Stimulated activated naive CD8-positive, alpha-beta T cell treated with anti-CD3 and anti-CD28 coated beads, Interleukin-15, amount 100 ng/mL, for 72 hours (primary cell): ENCODE results near the gene CYTH3.
"Not testable (repeated sequence)": the region's sequence is repeated elsewhere in the genome, so short reads cannot be mapped to it uniquely, and the experiment has no call there.

Source experiments
- ATAC-seq: fragments of 150-1000 bp; cut with Tn5 transposase; 2 replicates; pipeline ENCODE4 v1.10.0; 2021; ENCODE audit warnings: mild to moderate bottlenecking, moderate library complexity
- DNase-seq, 2 donors: peaks; one replicate each; pipeline ENCODE4 v3.0.0; 2021 to 2022
- H3K27ac Mint-ChIP-seq, 2 donors: one replicate each; pipeline ENCODE4 v1.8.0; 2022; ENCODE audit warnings: mild to moderate bottlenecking in 2 of 2, mixed read lengths in 2 of 2, moderate library complexity in 2 of 2
- H3K27me3 Mint-ChIP-seq: one replicate; pipeline ENCODE4 v1.8.0; 2022; ENCODE audit warnings: mixed read lengths
- H3K4me1 Mint-ChIP-seq: one replicate; pipeline ENCODE4 v1.8.0; 2022; ENCODE audit warnings: mild to moderate bottlenecking, mixed read lengths
- H3K4me3 Mint-ChIP-seq, 2 donors: one replicate each; pipeline ENCODE4 v1.8.0; 2022; ENCODE audit warnings: mild to moderate bottlenecking in 2 of 2, mixed read lengths in 2 of 2, moderate library complexity in 1 of 2
- H3K9me3 Mint-ChIP-seq, 2 donors: one replicate each; pipeline ENCODE4 v1.8.0; 2022; ENCODE audit warnings: mixed read lengths in 2 of 2

The CYTH3 gene

DNA sequence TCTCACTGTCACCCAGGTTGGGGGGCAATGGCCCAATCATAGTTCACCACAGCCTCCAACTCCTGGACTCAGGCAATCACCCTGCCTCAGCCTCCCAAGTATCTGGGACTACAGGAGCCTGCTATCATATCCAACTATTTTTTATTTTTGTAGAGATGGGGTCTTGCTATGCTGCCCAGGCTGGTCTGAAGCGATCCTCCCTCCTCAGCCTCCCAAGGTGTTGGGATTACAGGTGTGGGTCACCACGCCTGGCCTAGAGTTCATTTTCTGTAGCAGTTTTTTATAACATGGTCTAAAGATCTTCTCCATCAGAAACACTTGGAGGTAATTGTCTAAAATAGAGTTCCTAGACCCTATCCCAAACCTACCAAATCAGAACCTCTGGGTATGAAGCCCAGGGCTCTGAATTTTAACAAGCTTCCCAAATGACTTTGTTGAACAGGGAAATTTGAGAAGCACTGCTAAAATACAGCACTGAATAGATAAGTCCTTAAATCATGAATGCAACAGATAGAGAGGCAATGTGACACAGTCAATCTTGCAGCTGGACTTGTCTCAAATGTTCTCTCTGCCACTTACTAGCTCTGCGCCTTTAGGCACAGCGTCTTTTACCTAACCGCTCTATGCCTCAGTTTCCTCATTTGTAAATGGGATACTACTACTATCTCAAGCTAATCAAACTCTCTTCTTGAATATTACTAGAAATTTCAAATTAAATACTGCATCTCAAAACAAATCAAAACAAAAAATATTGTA, 63.7 kb downstream of the CYTH3 start:
- no peak overlapping the region for H3K27ac Mint-ChIP-seq
- no peaks in the 10 kb centered on the region for H3K4me1 Mint-ChIP-seq
- no peaks in the 10 kb centered on the region for H3K9me3 Mint-ChIP-seq
- H3K4me3 Mint-ChIP-seq: no peak overlapping the region
- DNase-seq (no peak), ATAC-seq (no peak)
- H3K27me3 Mint-ChIP-seq: peaks cover 18% of the 10 kb centered on the region

DNA sequence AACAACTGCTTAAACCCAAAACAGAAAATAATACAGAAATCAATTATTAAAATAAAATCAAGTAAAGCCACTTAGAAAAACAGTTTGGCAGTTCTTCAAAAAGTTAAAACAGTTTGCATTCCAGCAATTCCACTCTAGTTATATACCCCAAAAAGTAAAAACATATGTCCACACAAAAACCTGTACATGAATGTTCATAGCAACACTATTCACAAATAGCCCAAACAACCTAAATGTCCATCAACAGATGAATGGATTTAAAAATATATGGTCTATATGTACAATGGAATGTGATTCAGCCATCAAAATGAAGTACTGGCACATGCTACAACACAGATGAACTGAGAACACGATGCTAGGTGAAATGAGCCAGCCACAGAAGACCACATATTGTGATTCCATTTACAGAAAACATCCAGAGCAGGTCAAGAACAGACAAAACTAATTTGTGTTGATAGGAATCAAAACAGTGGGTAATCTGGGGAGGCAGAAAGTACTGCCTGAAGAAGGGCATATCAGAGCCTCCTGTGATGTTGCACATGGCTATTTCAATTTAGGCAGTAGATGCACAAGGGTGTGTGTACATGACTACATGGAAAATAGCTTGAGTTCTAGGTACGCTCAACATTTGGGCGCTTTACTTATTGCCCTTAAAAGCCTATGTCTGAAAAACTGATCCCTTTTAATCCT, 66.3 kb downstream of the CYTH3 start:
- ATAC-seq (no peak), DNase-seq (no peak)
- Mint-ChIP-seq H3K4me1 (no peaks in the 10 kb centered on the region), H3K27ac (no peak overlapping the region), H3K4me3 (no peak overlapping the region), H3K9me3 (no peaks in the 10 kb centered on the region), H3K27me3 (peaks cover 5% of the 10 kb centered on the region)

DNA sequence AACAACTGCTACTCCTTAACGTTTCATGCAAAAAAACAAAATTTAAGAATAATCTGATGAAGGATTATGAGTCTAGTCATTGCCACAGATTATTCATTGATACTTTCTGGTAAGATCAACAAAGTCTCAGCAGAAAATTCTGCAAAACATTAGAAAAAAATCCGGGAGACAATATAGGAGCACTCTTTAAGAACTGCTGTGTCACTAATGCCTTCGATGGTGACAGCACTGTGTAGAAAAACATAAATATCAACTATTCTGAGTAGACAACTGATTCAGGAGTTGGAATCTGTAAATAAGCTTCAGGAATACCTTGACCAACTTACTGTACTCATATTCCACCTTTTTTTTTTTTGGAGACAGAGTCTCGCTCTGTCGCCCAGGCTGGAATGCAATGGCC, 69.0 kb downstream of the CYTH3 start:
- Mint-ChIP-seq H3K9me3 (no peaks in the 10 kb centered on the region), H3K27me3 (no peaks in the 10 kb centered on the region), H3K4me3 (no peak overlapping the region), H3K4me1 (no peaks in the 10 kb centered on the region), H3K27ac (no peak overlapping the region)
- ATAC-seq: no peak
- DNase-seq: no peak

DNA sequence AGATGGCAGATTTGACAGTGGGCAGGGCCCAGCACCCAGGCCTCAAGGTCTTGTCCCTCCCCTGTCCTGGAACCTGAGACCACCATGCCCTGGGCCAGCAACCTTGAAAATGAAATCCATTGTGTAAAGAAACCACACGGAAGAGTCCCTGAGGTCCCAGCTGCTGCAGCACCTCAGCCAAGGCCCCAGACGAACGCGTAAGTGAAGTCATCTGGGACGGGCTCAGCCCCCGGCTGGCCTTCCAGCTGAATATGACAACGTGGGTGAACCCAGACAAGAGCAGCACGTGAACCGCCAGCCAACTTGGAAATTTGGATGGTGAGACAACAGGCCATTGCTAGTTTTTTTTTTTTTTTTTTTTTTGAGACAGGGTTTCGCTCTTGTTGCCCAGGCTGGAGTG, 70.3 kb downstream of the CYTH3 start:
- Mint-ChIP-seq H3K9me3 (no peaks in the 10 kb centered on the region), H3K27ac (no peak overlapping the region), H3K4me1 (no peaks in the 10 kb centered on the region), H3K4me3 (no peak overlapping the region), H3K27me3 (no peaks in the 10 kb centered on the region)
- DNase-seq: no peak
- no peak for ATAC-seq

DNA sequence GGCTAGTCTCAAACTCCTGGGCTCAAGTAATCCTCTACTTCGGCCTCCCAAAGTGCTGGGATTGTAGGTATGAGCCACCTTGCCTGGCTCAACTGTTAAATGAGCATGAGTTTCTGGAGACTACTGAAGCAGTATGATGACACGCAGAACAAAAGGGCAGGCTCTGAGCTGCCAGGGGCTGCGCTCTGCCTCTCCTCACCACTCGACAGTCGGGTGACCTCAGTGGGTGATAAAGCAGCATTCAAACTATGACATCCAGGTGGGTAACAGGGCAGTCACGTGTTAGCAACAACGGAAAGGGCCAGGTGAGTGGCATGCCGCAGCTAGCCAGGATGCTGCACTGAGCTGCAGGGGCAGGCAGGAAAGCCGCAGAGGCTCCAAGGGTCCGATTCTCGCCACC, 71.5 kb downstream of the CYTH3 start:
- no peaks in the 10 kb centered on the region for H3K27me3 Mint-ChIP-seq
- DNase-seq (no peak), ATAC-seq (no peak)
- no peak overlapping the region for H3K27ac Mint-ChIP-seq
- H3K9me3 Mint-ChIP-seq: no peaks in the 10 kb centered on the region
- H3K4me3 Mint-ChIP-seq: no peak overlapping the region
- H3K4me1 Mint-ChIP-seq: no peaks in the 10 kb centered on the region

DNA sequence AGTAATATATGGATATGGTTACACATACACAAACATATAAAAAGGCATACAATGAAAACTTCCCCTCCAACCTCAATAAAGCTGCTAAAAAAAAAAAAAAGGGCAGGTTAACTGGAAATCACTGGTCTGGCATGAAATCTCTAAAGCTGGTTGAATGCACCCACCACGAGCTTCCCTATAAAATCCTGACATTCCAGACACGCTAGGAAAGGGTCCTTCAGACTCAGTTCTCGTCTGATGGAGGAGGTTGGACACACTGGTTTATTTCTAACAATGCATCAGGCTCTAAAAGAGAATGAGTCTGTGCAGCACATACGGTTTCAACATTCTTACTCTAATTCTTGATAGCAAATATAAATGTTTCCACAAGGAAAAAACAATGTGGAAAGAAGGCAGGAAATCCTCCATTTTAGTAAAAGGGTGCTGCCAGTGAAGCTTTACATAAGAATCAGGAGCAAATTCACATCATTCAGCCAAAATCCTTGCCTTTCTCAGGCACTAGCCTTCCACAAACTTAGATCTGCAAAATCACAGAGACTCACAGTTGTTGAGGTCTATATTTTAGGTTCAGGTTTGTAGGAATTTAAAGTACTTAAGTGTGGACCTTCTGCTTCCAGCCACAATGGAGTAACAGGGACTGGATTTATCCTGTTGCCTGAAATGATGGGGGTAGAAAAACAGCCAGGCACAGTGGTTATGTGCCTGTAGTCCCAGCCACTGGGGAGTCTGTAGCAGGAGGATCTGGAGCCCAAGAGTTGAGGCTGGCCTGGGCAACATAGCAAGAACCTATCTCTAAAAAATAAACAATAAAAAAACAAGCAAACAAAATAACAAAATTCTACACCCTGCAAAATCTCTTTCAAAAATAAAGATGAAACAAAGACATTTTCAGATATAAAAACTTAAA, 73.5 kb downstream of the CYTH3 start:
- ATAC-seq (no peak), DNase-seq (no peak)
- Mint-ChIP-seq H3K4me1 (no peaks in the 10 kb centered on the region), H3K27ac (no peak overlapping the region), H3K9me3 (no peaks in the 10 kb centered on the region), H3K4me3 (no peak overlapping the region), H3K27me3 (no peaks in the 10 kb centered on the region)

DNA sequence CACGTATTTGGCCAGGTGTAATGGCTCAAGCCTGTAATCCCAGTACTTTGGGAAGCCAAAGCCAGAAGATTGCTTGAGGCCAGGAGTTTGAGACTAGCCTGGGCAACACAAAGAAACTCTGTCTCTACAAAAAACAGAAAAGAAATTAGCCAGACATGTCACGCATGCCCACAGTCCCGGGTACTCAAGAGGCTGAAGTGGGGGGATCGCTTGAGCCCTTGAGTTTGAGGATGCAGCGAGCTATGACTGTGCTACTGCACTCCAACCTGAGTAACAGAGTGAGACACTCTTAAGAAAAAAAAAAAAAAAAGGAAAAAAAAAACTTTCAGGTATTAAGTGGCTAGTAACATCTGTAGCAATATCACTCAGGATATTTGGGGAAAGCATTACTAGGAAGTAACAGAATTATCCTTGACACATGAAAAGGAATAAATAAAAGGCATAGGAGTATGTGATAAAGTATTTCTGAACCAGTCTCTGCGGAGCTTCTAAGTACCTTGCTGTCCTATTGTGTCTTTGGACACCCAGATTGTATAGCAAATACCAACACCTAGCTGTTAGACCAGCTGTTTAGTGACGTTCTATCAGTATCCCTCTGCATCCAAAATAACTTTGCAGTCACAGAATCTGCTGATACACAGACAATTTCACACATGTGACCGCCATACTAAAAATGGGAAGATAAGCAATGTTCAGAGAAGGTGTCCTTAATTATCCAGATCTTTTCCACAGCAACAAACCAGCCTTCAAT, 74.4 kb downstream of the CYTH3 start:
- Mint-ChIP-seq H3K27ac (no peak overlapping the region), H3K27me3 (no peaks in the 10 kb centered on the region), H3K4me3 (no peak overlapping the region), H3K4me1 (no peaks in the 10 kb centered on the region), H3K9me3 (no peaks in the 10 kb centered on the region)
- ATAC-seq (no peak), DNase-seq (no peak)

DNA sequence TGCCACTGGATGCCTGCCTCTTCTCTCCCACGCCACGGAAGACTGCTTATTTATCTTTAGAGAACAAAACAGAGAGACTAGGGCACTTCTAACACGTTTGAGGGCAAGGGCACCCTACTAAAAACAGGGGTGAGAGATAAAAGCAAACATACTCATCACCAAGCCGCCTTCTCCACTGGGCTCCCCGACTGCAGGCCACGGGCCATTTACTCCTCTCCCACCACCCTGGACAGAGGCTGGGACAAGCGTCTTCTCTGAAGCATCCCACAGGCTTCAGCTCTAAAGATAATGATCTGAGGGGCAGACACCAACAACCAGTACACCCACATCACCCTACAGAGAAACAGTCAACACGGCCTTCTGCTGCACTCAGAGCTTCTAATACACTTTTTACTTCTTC, 78.7 kb downstream of the CYTH3 start:
- DNase-seq: no peak
- no peak overlapping the region for H3K4me3 Mint-ChIP-seq
- H3K4me1 Mint-ChIP-seq: no peaks in the 10 kb centered on the region
- no peak for ATAC-seq
- H3K27ac Mint-ChIP-seq: peak overlapping the region in 1 of 2 donors; percentile 43
- H3K9me3 Mint-ChIP-seq: no peaks in the 10 kb centered on the region
- no peaks in the 10 kb centered on the region for H3K27me3 Mint-ChIP-seq

DNA sequence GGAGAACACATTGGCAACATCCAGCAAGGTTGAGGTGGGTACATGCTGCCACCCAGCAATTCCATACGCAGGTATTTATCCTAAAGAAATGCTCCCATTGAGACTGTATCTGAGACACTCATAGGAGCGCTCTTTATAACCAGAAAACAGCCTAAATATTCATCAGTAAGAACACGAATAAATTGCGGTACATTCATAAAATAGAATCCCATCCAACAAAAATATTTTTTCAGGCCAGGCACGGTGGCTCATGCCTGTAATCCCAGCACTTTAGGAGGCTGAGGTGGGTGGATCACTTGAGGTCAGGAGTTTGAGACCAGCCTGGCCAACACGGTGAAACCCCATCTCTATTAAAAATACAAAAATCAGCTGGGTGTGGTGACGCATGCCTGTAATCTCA, 81.9 kb downstream of the CYTH3 start:
- not testable (repeated sequence) for ATAC-seq, H3K4me3 Mint-ChIP-seq, DNase-seq, H3K27ac Mint-ChIP-seq, H3K27me3 Mint-ChIP-seq, H3K9me3 Mint-ChIP-seq, H3K4me1 Mint-ChIP-seq

DNA sequence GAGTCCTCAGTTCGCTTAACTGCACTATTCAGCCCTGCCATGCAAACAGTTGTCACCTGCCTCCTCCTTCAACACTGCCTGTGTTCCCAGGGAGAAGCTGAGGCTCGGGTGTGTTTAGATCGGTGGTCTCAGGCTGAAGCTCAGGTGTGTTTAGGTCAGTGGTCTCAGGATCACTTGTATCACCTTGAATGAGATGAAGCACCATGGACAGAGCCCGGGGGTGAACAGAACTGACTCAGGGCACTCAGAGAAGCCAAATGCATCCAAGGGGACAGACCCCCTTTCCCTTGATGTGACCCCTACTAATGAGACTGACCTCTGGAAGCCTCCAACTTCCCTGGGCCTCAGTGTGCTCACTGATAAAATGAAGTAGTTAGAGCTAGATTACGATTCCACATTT, 84.0 kb downstream of the CYTH3 start:
- Mint-ChIP-seq H3K4me3 (no peak overlapping the region), H3K4me1 (no peaks in the 10 kb centered on the region), H3K27me3 (no peaks in the 10 kb centered on the region), H3K9me3 (no peaks in the 10 kb centered on the region), H3K27ac (no peak overlapping the region)
- DNase-seq: no peak
- no peak for ATAC-seq

DNA sequence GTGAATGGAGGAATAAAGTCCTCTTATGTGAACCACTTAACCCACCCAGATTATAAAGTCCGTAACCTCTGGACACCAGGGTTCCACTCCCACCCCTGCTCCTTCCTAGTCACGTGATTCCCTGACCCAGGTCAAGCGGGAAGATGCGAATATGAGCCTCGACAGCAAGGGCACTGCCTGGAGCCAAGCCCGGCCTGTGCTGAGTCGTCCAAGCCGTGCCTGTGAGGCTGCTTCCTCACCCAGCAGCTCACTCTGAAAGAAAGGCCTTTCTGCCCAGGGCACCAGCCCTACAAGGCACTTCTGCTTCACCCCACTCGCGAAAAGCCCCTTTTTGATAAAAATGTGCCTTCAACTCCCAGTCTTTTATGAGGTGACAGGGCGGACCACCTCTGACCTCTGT, 85.8 kb downstream of the CYTH3 start:
- ATAC-seq (no peak), DNase-seq (no peak)
- Mint-ChIP-seq H3K4me3 (no peak overlapping the region), H3K27ac (no peak overlapping the region), H3K9me3 (no peaks in the 10 kb centered on the region), H3K4me1 (no peaks in the 10 kb centered on the region), H3K27me3 (no peaks in the 10 kb centered on the region)

DNA sequence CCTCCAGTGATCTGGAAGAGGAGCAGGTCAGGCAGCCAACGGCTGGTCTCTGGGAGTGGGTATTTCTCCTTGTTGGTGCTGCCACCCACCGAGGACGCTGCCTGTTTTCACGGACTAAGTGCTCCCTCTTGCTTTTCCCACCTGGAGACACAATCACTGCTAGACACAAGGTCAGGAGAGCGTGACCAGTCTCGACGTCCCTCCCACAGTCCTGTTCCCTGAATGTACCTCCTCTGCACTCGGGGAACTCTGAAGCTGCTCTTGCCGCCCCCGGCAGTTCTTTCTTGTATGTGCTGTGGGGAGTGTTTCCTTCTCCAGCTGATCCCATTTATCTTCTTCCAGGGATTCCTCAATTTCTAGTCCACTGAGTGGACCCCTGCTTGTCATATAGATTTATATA, 89.4 kb downstream of the CYTH3 start:
- Mint-ChIP-seq H3K9me3 (no peaks in the 10 kb centered on the region), H3K27ac (no peak overlapping the region), H3K4me1 (no peaks in the 10 kb centered on the region), H3K4me3 (no peak overlapping the region), H3K27me3 (no peaks in the 10 kb centered on the region)
- DNase-seq (no peak), ATAC-seq (no peak)

DNA sequence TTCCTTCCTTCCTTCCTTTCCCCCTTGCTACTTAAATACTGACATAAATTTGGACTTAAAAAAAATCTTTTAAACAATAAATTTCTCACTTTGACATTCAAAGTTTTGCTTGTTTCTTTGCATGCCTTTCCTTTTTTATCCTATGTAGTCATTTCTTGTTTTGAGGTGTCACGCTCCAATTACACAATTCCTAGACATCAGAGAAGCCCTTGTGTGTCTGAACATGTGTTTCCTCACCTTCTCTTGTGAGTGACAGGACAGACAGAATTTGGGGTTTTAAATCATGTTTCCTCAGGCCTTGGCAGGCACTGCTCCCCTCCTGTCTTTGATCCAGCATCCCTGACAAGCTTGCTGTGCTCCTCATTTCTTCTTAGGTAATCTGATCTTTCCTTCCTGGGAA, 91.3 kb downstream of the CYTH3 start:
- Mint-ChIP-seq H3K27me3 (no peaks in the 10 kb centered on the region), H3K4me1 (no peaks in the 10 kb centered on the region), H3K27ac (no peak overlapping the region), H3K4me3 (no peak overlapping the region), H3K9me3 (no peaks in the 10 kb centered on the region)
- DNase-seq: no peak
- ATAC-seq: no peak

DNA sequence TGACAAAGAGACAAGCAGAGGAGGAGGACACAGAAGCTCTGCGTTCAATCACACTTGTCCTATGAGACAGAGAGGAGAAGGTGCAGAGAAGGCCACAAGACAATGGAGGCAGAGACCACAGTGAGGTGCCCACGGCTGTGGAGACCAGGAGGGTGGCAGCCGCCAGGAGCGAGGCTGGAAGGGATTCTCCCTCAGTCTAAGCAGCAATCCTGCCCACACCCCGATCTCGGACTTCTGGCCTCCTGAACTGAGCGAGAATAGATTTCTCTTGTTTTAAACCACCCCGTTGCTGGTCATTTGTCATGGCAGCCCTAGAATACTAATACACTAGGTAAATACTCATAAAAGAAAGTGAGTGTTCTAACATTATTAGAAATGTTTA, 92.1 kb downstream of the CYTH3 start:
- ATAC-seq (no peak), DNase-seq (no peak)
- Mint-ChIP-seq H3K27me3 (no peaks in the 10 kb centered on the region), H3K4me1 (no peaks in the 10 kb centered on the region), H3K9me3 (no peaks in the 10 kb centered on the region), H3K27ac (no peak overlapping the region), H3K4me3 (no peak overlapping the region)

DNA sequence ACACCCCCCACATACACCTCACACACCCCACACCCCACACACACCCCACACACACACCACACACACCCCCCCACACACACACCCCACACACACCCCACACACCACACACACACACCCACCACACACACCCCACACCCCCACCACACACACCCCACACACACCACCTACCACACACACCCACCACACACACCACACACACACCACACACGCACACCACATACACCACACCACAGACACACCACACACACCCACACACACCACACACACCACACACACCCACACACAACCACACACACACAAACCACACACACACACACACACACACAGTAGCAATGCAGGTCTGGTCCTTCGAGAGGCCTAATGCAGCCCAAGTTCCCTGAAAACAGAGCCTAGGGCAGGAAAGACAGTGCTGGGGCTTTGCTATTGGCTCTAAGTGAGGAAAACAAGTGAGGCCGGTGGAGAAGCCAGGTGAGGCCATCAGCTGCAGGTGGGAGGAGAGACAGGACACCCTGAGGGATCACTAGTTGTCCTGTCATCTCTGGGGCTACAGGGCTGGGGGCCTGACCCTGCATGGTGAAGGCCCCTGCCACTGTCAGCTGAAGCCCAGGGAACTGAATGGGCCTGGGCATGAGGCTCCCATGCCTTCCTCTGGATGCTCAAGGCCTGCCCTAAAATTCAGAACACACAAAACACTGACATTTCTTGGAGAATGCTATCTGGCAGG, 92.6 kb downstream of the CYTH3 start:
- peak; percentile 63 for ATAC-seq
- no peak overlapping the region for H3K4me3 Mint-ChIP-seq
- no peak overlapping the region for H3K27ac Mint-ChIP-seq
- DNase-seq: peak in 1 of 2 donors; percentile 5
- H3K27me3 Mint-ChIP-seq: no peaks in the 10 kb centered on the region
- no peaks in the 10 kb centered on the region for H3K9me3 Mint-ChIP-seq
- no peaks in the 10 kb centered on the region for H3K4me1 Mint-ChIP-seq
